Left renal cortex interstitium (tissue), 4 donors: Measurements from ENCODE around the gene GSTO1. TPM values are rescaled to one million over a fixed set of nuclear protein-coding genes. Genes with fewer than 3 reads are reported as not detected.

Experiments
- DNase-seq, 4 donors: peaks; one replicate each; pipeline ENCODE4 v3.0.0-alpha.2; 2013; ENCODE audit warnings: low read depth in 4 of 4, low spot score in 2 of 4, missing footprints in 1 of 4
- polyA plus RNA-seq, 4 donors: library from polyadenylated mRNA; unstranded; fragments of 120-200 nt; gene quantifications; one replicate each; pipeline ENCODE4 v1.2.1, GENCODE V29; 2013; ENCODE audit not compliant: insufficient read length in 4 of 4

Gene GSTO1
- polyA plus RNA-seq, 4 donors, result 80.9 to 117 (median 88.0) TPM

- no peak for DNase-seq
These were observed 47.4 kb downstream of the GSTO1 start for GRCh38 chr10:104301907-104302690.

- DNase-seq, result no peak
These were observed 49.1 kb downstream of the GSTO1 start for GRCh38 chr10:104303594-104304355.

- DNase-seq, result no peak
These were observed 49.7 kb downstream of the GSTO1 start for GRCh38 chr10:104304356-104304745.

GRCh38 chr10:104304927-104305326 lies 50.2 kb downstream of the GSTO1 start:
- no peak for DNase-seq

- DNase-seq, result no peak
These were observed 52.2 kb downstream of the GSTO1 start for GRCh38 chr10:104306897-104307296.

GRCh38 chr10:104307576-104308438 lies 53.1 kb downstream of the GSTO1 start:
- no peak for DNase-seq

GRCh38 chr10:104308439-104308903 lies 53.8 kb downstream of the GSTO1 start:
- DNase-seq, result no peak

GRCh38 chr10:104309980-104310978 lies 55.6 kb downstream of the GSTO1 start:
- no peak for DNase-seq

- no peak for DNase-seq
These were observed 56.6 kb downstream of the GSTO1 start for GRCh38 chr10:104311184-104311720.

- no peak for DNase-seq
These were observed 60.1 kb downstream of the GSTO1 start for GRCh38 chr10:104314591-104315485.

GRCh38 chr10:104315486-104315921 lies 60.8 kb downstream of the GSTO1 start:
- DNase-seq, result no peak

- no peak for DNase-seq
These were observed 61.8 kb downstream of the GSTO1 start for GRCh38 chr10:104316321-104317099.

Other genes with a start within 250 kb of the GSTO1 start
- gene COL17A1, start 169.0 kb upstream of the GSTO1 start, polyA plus RNA-seq, result under 1 TPM; 0.30 to 0.56 (median 0.34) TPM
- 10 to 100 TPM in 3 of 4 donors, 1 to 10 TPM in 1; 9.1 to 11.9 (median 10.9) TPM for gene SFR1, start 132.7 kb upstream of the GSTO1 start, polyA plus RNA-seq
- 10 to 100 TPM; 11.9 to 33.7 (median 17.8) TPM for gene CFAP43, start 22.5 kb upstream of the GSTO1 start, polyA plus RNA-seq
- gene GSTO2, start 14.3 kb downstream of the GSTO1 start, polyA plus RNA-seq, result 10 to 100 TPM; 24.8 to 38.9 (median 33.3) TPM
- 10 to 100 TPM in 3 of 4 donors, 1 to 10 TPM in 1; 9.4 to 12.8 (median 11.3) TPM for gene ITPRIP, start 83.6 kb downstream of the GSTO1 start, polyA plus RNA-seq
- gene CFAP58, start 98.9 kb downstream of the GSTO1 start, polyA plus RNA-seq, result under 1 TPM; 0.32 to 0.63 (median 0.42) TPM